Body of pancreas (tissue), 4 donors: ENCODE data around the gene FBXW12. TPM values are rescaled to one million over a fixed set of nuclear protein-coding genes. Genes with fewer than 3 reads are reported as not detected.

Source experiments
- ATAC-seq: fragments of 150-250 bp; one replicate; pipeline ENCODE4 v1.9.1; 2016
- DNase-seq, 4 donors: peaks; one replicate each; pipeline ENCODE4 v3.0.0-alpha.2; 2019
- H3K27ac ChIP-seq, 4 donors: fragments of 200-600 bp; sonication (generic); 1 replicate in 3 of 4; 2 replicates in 1 of 4; pipeline versions ENCODE4 v1.5.1 to v1.6.1; 2016 to 2019; ENCODE audit warnings: mild to moderate bottlenecking in 1 of 4, mixed read lengths in 1 of 4, moderate library complexity in 1 of 4
- H3K27me3 ChIP-seq, 2 donors: fragments of 200-600 bp; sonication (generic); one replicate each; pipeline ENCODE4 v1.6.0; 2016; ENCODE audit warnings: mild to moderate bottlenecking in 1 of 2
- H3K36me3 ChIP-seq, 2 donors: fragments of 200-600 bp; sonication (generic); replicated peaks in 1 of 2; 2 replicates each; pipeline ENCODE4 v1.5.1; 2016; ENCODE audit warnings: low read depth in 2 of 2; ENCODE audit not compliant: insufficient read depth in 1 of 2
- H3K4me1 ChIP-seq: fragments of 200-600 bp; sonication (generic); one replicate; pipeline ENCODE4 v1.6.0; 2016
- H3K4me3 ChIP-seq, 2 donors: fragments of 200-600 bp; sonication (generic); 1 replicate in 1 of 2; 2 replicates in 1 of 2; pipeline ENCODE4 v1.5.1; 2016 to 2019
- H3K9me3 ChIP-seq, 3 donors: fragments of 200-600 bp; sonication (generic); 1 replicate in 2 of 3; 2 replicates in 1 of 3; pipeline ENCODE4 v1.5.1; 2016
- CTCF ChIP-seq, 7 experiments: fragments of 450-650 bp in 4 of 7; fragments of 200-600 bp in 3 of 7; sonication (generic) in 3 of 7; IDR thresholded peaks; one replicate each; pipeline ENCODE4 v1.5.1; 2016 to 2019; ENCODE audit warnings: antibody characterized with exemption in 7 of 7
- POLR2A ChIP-seq, 3 donors: fragments of 450-650 bp; IDR thresholded peaks; one replicate each; pipeline ENCODE4 v1.6.1; 2016; ENCODE audit warnings: antibody characterized with exemption in 3 of 3, mild to moderate bottlenecking in 2 of 3
- WGBS, 2 donors: methylation state at CpG; one replicate each; pipeline ENCODE4 v1.1.5; 2017; 5-methylcytosine and 5-hydroxymethylcytosine counted together
- intact Hi-C: fragments of 100-400 bp; cut with DNase I; formaldehyde crosslinking; loops from one replicate; pipeline ENCODE4 v1.15.1; 2023
- total RNA-seq, 2 donors: library from RNA; depleted of rRNA; stranded (reverse); fragments of >200 nt; gene quantifications; one replicate each; pipeline ENCODE4 v1.1.0, GENCODE V29; 2016

Gene FBXW12
- total RNA-seq, 2 donors from 2014 or later, result 3.4 to 23.7 TPM

DNA sequence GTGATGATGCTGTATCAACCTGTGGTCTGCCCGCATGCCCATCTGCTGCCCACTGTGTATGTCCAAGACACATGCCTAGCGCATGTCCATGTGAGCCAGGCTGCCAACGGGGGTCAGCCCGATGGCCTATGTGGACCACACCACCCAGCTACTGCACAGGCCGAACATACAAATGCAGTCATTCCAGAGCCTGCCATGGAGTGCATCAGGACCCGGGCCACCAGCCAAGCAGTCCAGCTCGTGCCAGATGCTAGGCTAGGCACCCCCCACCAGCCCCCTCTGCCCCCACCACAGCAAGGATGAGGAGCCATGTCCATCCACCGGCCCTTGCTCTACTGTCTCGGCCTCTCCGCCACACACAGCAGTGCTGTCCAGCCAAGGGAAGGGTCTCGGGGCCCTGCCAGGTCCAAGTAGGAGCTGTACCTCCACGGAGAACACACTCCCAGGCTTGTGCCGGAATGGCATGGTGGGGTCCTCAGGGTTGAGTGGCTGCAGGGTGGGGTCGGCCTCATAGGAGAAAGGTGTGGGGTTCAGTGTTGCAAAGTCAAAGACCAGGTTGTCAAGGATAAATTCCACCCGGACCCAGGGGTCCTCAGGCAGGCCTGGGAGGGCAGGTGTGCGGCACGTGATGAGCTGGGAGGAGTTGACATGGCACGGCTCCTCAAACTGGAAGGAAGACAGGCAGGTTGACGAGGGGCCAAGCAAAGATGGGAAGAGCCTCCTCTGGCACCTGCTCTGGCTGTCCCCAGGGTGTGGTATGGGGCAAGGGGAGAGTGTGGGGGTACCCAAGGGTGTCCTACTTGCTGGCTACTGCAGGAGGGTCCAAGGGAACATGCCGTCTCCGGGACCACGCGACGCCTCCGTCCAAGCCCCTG lies 42.6 kb downstream of the FBXW12 start:
- no peak overlapping the region for H3K27ac ChIP-seq
- ATAC-seq, result no peak
- no peak for TF ChIP-seq POLR2A (IDR thresholded peaks at IDR 0.05)
- no peak for TF ChIP-seq CTCF (IDR thresholded peaks at IDR 0.05)
- peaks cover 12 to 24% of the 10 kb centered on the region in 2 donors for H3K36me3 ChIP-seq
- no peak overlapping the region for H3K4me3 ChIP-seq
- H3K27me3 ChIP-seq, result no peaks in the 10 kb centered on the region
- 79 to 88% methylated on average over 11 to 25 of the region's 25 CpGs for WGBS, 2 donors
- intact Hi-C loops, result no loop called here
- H3K9me3 ChIP-seq, result no peaks in the 10 kb centered on the region
- H3K4me1 ChIP-seq, result no peaks in the 10 kb centered on the region
- peak in 1 of 4 donors; percentile 10 for DNase-seq

GRCh38 chr3:48415251-48415953 lies 43.4 kb downstream of the FBXW12 start:
- no peaks in the 10 kb centered on the region for H3K9me3 ChIP-seq
- TF ChIP-seq CTCF (IDR thresholded peaks at IDR 0.05) (no peak), POLR2A (IDR thresholded peaks at IDR 0.05) (no peak)
- no peaks in the 10 kb centered on the region for H3K4me1 ChIP-seq
- peaks cover 7 to 21% of the 10 kb centered on the region in 2 donors for H3K36me3 ChIP-seq
- H3K4me3 ChIP-seq, result no peak overlapping the region
- intact Hi-C loops, result no loop called here
- H3K27me3 ChIP-seq, result no peaks in the 10 kb centered on the region
- DNase-seq (no peak), ATAC-seq (no peak)
- no peak overlapping the region for H3K27ac ChIP-seq
- WGBS, 2 donors, result 91 to 100% methylated on average over 4 to 23 of the region's 24 CpGs

- TF ChIP-seq POLR2A (IDR thresholded peaks at IDR 0.05), result no peak
- no peak for TF ChIP-seq CTCF (IDR thresholded peaks at IDR 0.05)
- Histone ChIP-seq H3K36me3 (peaks cover 7 to 21% of the 10 kb centered on the region in 2 donors), H3K9me3 (no peaks in the 10 kb centered on the region), H3K27ac (no peak overlapping the region), H3K4me1 (no peaks in the 10 kb centered on the region), H3K4me3 (no peak overlapping the region), H3K27me3 (no peaks in the 10 kb centered on the region)
- ATAC-seq, result no peak
- 91 to 98% methylated on average over 5 to 14 of the region's 14 CpGs for WGBS, 2 donors
- intact Hi-C loops, result no loop called here
- DNase-seq, result no peak
Observed at GRCh38 chr3:48416091-48416505, 44.1 kb downstream of the FBXW12 start.

DNA sequence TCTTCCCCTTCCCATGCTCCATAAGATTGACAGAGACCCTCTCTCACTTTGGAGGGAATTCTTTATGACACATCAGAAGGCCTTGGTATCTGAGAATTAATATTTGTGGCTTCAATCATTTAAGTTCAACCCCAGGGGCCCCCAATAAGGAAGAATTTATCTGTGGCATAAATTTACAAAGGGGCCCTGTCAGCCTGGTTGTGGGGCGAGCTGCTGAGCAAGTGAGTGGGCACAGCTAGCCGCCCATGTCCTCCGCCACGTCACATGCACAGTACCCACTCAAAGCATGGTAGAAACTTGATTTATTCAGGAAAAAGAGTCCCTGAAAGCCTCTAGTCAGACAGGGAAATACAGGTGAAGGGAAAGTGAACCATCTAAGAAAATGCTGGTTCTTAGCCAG lies 44.5 kb downstream of the FBXW12 start:
- DNase-seq, result no peak
- no peak for TF ChIP-seq CTCF (IDR thresholded peaks at IDR 0.05)
- no peak for TF ChIP-seq POLR2A (IDR thresholded peaks at IDR 0.05)
- H3K4me3 ChIP-seq, result no peak overlapping the region
- intact Hi-C loops, result no loop called here
- peaks cover 7 to 21% of the 10 kb centered on the region in 2 donors for H3K36me3 ChIP-seq
- H3K9me3 ChIP-seq, result no peaks in the 10 kb centered on the region
- WGBS, 2 donors, result 92 to 96% methylated on average over 4 of the region's 4 CpGs
- no peaks in the 10 kb centered on the region for H3K4me1 ChIP-seq
- no peaks in the 10 kb centered on the region for H3K27me3 ChIP-seq
- no peak for ATAC-seq
- H3K27ac ChIP-seq, result no peak overlapping the region
